Cortex of kidney (tissue), 1 donor: ENCODE data around the gene PMEPA1.

ENCODE experiments used
- DNase-seq: peaks from one replicate; lab custom pipeline; 2025; lab: John Stamatoyannopoulos, UW

Gene PMEPA1, protein sequence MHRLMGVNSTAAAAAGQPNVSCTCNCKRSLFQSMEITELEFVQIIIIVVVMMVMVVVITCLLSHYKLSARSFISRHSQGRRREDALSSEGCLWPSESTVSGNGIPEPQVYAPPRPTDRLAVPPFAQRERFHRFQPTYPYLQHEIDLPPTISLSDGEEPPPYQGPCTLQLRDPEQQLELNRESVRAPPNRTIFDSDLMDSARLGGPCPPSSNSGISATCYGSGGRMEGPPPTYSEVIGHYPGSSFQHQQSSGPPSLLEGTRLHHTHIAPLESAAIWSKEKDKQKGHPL

DNA sequence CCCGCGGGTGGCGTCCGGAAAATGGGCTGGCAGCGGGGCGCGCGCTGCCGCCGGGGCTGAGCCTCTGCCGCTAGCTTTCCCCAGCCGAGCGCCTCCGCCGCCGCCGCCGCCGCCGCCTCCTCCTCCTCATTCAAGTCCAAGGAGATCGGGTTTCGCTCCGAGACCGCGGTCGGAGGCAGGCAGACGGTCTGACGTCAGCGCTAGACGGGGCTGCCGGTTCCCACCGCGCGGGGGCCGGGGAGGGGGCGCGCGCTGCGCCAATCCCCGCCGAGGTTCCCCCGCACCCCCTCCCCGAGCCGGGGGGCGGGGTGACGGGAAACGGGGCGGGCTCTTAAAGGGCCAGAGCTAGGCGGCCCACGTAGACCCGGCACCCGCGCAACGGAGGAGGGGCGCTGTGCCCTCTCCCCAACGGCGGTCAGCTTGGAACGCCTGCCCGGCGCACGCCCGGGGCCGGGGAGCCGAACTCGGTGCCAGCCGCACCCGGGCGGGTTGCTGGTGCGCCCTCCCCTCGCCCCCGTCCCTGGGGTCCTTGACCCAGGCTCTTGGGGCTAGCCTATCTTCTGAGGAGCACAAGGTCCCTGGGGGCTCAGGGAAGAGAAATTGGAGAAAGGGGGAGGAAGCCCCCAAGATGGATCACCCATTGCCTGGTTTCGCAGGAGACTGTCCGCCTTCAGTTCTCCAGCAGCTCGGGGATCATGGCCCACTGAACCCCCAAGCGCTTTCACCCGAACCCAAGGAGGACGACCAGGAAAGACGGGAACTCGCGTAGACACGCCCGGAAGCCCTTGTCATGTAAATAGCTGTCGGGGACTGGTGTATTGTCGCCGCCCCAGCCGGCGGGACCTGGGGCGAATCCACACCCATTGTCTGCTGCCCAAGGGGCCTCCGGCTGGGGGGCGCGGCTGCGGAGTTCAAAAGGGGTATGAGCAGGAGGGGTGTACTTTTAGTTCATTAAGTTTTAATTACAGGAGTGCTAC, at the start of gene PMEPA1:
Gene PMEPA1, minus strand, starts transcription at position 193 of the 977 bp plus-strand sequence. CDS start 433 bp downstream, outside the sequence.
- peak; percentile 44 for DNase-seq

- DNase-seq = no peak
These were observed 48.0 kb upstream of the PMEPA1 start for GRCh38 chr20:57757767-57758166.

DNA sequence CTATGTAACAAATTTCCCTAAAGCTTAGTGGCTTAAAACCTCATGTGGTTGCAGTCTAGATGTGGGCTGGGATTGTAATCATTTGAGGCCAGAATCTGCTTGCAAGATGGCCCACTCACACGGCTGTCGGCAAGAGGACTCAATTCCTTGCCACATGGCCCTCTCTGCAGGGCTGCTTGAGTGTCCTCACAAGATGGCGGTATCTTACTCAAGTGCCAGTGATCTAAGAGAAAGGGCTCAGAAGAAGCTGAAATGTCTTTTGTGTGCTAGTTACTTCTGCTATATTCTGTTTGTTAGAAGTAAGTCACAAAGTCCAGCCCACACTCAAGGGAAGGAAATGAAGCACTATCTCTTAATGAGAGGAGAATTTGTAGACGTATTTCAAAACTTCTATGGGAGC, 47.1 kb upstream of the PMEPA1 start:
- DNase-seq = no peak

- no peak for DNase-seq
These were observed 46.4 kb upstream of the PMEPA1 start for GRCh38 chr20:57756213-57756612.

GRCh38 chr20:57755609-57756008, 45.8 kb upstream of the PMEPA1 start:
- DNase-seq = no peak

DNA sequence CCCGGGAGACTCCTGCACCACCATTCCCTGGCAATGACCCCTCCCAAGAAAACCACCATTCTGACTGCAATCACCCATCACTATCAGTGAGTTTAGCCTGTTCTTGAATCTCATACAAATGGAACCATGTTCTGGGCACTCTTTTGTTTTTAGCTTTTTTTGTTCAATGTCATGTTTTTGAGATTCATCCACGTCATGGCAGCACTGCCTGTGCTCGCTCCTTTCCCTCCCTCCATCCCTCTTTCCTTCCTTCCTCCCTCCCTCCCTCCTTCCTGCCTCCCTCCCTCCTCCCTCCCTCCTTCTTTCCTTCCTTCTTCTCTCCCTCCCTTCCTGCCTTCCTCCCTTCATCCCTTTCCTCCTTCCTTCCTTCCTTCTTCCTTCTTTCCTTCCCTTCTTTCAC, 44.4 kb upstream of the PMEPA1 start:
- DNase-seq = no peak

DNA sequence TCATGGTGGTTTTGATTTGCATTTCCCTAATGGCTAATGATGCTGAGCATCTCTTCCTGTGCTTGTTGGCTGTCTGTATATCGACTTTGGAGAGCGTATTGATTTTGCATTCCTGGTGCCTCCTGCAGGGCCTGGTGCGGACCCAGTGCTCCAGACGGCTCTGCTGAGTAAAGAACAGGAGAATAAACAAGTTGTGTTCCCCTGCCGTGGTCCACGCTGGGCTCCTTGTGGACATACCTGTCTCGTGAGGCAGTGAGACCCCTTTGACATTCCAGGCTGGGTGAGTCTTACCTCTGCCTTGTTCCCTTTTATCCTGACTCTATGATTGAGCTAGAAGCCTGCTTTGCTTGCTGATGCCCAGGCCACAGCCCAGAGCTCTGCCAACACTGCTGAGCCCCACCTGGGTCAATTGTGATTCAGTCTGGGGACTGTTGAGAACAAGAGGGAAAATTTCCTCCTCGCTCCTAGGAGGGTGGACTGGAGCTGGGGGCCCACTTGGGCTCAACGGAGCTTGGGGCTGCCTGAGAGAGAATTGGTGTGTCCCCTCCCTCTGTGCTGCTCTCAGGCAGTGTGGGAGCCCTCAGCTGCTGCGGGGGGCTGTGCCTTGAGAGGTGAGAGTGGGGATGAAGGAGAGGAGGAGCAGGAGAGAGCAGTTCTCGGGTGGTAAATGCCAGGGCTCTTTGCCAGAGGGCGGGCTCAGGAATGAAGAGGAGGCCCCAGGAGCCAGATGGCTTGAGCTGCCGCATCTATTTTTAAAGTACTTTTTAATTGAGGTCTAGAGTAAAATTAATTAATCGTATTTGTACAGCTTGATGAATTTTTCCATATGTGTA, 43.7 kb upstream of the PMEPA1 start:
- no peak for DNase-seq

DNA sequence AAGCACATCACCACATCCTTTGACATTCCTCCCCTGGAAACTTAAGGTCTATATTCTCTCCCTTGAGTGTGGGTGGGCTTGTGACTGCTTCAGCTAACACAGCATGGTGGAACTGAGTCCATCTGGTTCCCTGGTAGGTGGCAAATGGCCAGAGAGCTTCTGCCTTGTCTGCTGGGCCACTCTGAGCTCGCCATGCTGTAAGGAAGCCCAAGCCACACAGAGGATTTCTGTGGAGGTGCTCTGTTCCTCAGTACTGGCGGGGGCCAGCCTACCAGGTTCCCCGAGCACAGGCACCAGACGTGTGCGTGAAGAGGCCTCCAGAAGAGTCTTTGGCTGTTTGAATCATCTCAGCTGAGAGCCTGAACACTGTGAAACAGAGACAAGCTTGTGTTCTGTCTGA, 41.6 kb upstream of the PMEPA1 start:
- DNase-seq = no peak

- no peak for DNase-seq
These were observed 40.1 kb upstream of the PMEPA1 start for GRCh38 chr20:57749869-57750268.

DNA sequence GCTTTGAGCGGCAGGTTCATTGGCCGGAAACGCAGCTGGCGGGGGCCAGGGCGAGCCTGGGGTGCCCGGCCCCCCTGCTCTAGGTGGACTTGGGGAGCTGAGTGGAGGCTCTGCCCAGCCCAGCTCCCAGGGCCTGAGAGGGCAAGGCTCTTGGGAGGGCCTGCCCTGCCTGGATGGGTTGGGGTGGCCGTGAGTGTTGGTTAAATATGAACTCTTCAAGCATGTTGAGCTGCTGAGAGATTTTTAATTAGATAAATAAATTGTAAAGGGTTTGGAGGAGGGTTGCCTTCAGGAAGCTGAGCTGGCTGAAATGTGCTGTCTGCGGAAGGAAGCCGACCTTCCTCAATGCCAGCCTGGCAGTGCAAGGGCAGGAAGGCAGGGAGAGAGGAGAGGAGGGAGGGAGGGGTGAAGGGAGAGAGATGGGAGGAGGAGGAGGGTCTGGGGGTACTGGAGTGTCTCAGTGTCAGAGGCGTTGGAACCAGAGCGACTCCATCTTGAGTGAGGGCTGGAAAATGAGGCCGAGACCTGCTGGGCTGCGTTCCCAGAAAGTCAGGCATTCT, 39.4 kb upstream of the PMEPA1 start:
- no peak for DNase-seq

DNA sequence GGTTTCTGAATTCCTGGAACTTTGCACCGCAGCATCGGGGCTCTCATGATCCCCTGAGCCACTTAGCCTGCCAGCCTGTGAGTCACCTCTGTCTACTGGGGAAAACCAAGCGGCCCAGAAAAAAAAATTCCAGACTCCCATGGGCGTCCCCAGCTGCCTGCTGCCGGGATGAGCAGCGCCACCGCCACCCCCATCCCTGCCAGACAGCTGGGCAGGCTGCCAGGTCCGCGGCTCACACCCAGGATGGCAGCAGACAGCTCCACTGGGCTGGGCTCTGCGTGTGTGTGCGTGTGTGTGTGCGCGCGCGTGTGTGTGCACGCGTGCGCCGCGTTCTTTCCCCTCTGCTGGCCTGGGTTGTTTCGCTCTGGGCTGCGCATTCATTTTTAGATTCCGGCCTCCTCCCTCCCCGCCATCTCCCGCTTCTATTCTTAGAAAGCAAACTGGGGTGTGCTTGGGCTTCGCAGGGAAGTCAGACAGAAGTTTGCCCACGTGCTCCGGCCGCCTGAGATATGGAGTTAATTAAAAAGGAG, 38.9 kb upstream of the PMEPA1 start:
- DNase-seq = no peak

- DNase-seq = no peak
These were observed 38.2 kb upstream of the PMEPA1 start for GRCh38 chr20:57747861-57748481.

- DNase-seq = no peak
These were observed 37.1 kb upstream of the PMEPA1 start for GRCh38 chr20:57746832-57747404.

- no peak for DNase-seq
These were observed 36.4 kb upstream of the PMEPA1 start for GRCh38 chr20:57746201-57746600.

- DNase-seq = no peak
These were observed 34.4 kb upstream of the PMEPA1 start for GRCh38 chr20:57744206-57744605.

- DNase-seq = no peak
These were observed 33.8 kb upstream of the PMEPA1 start for GRCh38 chr20:57743450-57744095.

DNA sequence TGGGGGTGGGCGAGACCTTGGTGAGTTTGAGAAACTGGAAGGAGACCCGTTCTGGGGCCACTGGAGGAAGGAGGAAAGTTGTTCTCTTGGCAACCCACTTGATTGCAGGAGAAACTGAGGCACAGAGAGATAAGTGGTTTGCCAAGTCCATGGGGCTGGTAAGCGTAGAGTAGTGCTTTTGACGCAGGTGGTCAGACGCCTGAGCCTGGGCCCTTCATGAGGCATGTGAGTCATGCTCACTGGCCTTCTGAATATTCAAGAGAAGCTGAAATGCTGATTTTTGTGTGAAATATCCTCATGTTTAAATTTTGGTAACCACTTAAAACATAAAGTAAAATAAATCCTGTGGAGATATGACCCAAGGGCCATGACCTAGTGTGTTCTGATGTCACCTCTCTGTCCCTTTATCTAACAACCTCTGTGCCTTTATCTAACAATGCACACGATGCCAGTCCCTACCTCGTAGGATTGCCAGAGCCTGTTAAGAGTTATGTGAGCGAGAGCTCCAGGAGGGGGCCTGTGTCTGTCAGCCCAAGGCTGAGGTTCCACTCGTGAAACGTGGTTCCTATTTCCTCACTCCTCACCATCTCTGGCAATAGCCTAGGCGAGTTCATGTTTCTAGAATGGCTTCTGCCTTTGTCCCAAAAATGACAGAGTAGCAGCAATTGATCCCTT, 32.8 kb upstream of the PMEPA1 start:
- DNase-seq = no peak

- DNase-seq = no peak
These were observed 28.7 kb upstream of the PMEPA1 start for GRCh38 chr20:57738484-57738883.

DNA sequence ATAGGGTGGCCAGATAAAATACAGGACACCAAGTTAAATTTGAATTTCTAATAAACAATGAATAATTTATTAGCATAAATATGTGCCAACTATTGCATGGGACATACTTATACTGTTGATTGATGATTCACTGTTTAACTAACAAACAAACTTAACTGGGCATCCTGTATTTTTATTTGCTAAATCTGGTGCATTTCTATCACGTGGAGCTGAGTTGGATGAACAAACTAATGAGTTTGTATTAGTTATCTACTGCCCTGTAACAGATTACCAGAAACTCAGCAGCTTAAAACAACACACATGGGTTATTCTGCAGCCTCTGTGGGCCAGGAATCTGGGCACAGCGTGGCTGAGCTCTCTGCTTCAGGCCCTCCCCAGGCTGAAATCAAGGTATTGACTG, 28.2 kb upstream of the PMEPA1 start:
- no peak for DNase-seq

DNA sequence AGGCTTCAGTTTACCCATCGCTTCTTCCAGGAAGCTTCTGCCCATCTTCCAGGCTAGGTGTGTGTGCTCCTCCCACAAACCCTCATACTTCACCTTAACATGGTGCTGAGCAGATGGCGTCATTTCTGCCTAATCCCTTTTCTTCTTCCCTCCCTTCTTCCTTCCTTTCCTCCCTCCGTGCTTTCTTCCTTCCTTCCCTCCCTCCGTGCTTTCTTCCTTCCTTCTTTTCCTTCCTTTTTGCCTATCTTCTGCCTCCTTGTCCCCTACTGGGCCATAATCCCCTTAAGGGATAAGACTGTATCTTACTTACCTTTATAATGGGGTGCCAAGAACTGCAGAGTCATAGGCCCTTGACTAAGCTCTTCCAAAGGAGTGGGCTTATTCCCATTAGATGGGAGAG, 27.5 kb upstream of the PMEPA1 start:
- DNase-seq = no peak
